ENCODE measurements around the gene ANO5.
"Not testable (repeated sequence)": the region's sequence is repeated elsewhere in the genome, so short reads cannot be mapped to it uniquely, and the experiment has no call there.

ANO5 gene

DNA sequence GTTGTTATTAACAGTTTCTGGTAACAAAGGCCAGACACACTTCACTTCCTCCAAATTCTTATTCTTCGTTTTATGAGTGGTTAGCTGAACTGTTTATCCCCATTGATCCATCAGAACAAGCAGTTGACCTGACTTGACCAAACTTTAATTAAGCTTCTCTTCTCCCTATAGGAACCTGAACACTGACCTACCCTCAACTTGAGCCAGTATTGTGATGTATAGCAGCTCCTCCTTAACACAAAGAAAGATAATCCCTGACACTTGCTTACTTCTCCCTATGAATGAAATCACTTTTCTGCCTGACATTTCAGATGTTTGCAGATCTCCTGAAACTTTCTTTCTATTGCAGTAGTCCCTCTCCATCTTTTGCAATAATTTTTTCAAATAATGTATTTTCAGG lies 41.9 kb downstream of the ANO5 start:
- no peaks in the 10 kb centered on the region for H3K4me1 Mint-ChIP-seq (ENCODE audit: low read depth)
- no peaks in the 10 kb centered on the region for H3K36me3 Mint-ChIP-seq (ENCODE audit: low read depth)
- no peak for DNase-seq (ENCODE audit: low spot score)
- H3K9me3 Mint-ChIP-seq, result no peaks in the 10 kb centered on the region
- no peak overlapping the region for H3K27ac Mint-ChIP-seq
- H3K27me3 Mint-ChIP-seq (ENCODE audit: low read depth), result no peaks in the 10 kb centered on the region
- H3K4me3 Mint-ChIP-seq, result no peak overlapping the region

DNA sequence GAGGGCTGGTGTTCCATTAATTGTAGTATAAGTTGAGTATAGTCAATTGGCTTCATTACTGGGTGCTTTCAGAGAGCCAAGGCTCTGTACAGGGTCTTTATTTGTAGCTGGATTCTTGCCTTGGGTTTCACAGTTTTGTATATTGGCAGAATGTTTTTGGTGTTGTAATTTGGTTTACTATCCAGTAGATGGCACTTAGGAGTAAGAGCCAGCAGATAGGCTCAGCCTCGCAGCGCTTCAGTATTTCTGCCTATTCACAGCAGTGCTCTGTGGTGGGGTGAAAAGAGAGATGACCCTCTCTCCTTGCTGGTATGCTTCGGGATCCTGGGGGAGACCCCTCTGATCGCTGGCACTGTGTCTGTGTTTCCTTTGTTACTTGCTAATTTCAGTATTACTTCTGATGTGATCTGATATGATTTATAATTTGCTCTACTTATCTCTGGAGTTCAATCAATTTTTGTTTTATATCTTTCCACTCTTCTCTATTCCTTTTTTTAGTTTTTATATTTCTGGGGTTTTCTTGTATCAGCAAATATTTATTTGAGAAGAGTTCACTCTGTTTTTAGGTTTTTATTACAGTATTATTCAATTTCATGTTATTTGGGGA lies 52.2 kb downstream of the ANO5 start:
- Mint-ChIP-seq H3K4me1 (ENCODE audit: low read depth) (no peaks in the 10 kb centered on the region), H3K4me3 (no peak overlapping the region), H3K27me3 (ENCODE audit: low read depth) (peaks cover 7% of the 10 kb centered on the region), H3K9me3 (no peaks in the 10 kb centered on the region), H3K27ac (no peak overlapping the region), H3K36me3 (ENCODE audit: low read depth) (no peaks in the 10 kb centered on the region)
- no peak for DNase-seq (ENCODE audit: low spot score)

DNA sequence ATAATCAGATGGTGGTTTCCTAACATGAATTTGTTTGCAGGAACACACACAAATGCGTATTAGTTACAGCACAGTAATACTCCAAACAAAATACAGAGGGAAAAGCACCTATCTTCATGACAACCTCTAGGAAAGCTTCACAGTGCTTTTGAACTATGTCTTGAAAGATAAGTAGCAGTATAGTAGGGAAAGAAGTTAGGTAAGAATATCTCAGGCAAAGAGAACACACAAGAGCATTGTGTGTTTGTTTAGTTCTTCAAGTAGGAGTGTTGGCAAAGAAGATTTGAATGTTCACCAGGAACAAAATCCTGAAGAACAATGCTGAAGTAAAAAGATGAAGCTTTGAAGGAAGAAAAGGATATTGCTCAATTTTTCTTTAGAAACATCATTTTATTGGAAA lies 54.1 kb downstream of the ANO5 start:
- no peak for DNase-seq (ENCODE audit: low spot score)
- peaks cover 7% of the 10 kb centered on the region for H3K27me3 Mint-ChIP-seq (ENCODE audit: low read depth)
- H3K9me3 Mint-ChIP-seq, result no peaks in the 10 kb centered on the region
- no peaks in the 10 kb centered on the region for H3K36me3 Mint-ChIP-seq (ENCODE audit: low read depth)
- H3K4me3 Mint-ChIP-seq, result no peak overlapping the region
- H3K4me1 Mint-ChIP-seq (ENCODE audit: low read depth), result no peaks in the 10 kb centered on the region
- H3K27ac Mint-ChIP-seq, result no peak overlapping the region

DNA sequence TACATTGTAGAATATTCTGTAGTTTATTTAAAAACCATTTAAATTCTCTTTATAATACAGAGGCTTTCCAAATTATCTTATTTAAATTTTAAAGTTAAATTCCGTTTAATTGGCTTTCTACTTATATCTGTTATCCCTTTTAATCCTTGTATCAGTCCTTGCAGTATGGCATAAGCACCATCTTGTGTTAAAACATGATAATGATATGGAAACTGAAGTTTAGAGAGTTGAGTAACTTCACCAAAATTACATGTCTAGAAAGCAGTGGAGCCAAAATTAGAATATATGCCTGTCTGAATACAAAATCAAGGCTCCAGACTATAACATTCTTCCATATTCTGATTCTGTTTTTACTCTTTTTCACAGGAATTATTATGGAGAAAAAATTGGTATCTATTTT lies 57.0 kb downstream of the ANO5 start:
- Mint-ChIP-seq H3K4me1 (ENCODE audit: low read depth) (no peaks in the 10 kb centered on the region), H3K4me3 (no peak overlapping the region), H3K9me3 (no peaks in the 10 kb centered on the region), H3K36me3 (ENCODE audit: low read depth) (no peaks in the 10 kb centered on the region), H3K27me3 (ENCODE audit: low read depth) (peaks cover 4% of the 10 kb centered on the region), H3K27ac (no peak overlapping the region)
- no peak for DNase-seq (ENCODE audit: low spot score)

DNA sequence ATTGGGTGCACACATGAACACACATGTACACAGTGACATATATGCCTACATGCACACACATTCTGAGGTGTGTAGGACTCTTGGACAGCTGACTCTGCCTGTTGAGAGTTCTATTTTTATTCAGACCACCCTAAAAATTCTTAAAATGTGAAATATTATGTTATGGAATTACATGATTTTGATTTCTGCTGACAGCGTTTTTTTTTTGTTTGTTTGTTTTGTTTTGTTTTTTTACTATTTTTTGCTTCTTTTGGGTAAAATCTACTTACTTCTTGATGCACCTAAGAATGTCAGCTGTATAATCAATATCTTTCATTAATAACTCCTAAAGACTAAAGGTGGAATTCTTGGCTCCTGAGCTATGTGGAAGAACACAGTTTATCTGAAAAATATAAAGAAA lies 64.0 kb downstream of the ANO5 start:
- no peaks in the 10 kb centered on the region for H3K27me3 Mint-ChIP-seq (ENCODE audit: low read depth)
- H3K4me1 Mint-ChIP-seq (ENCODE audit: low read depth), result no peaks in the 10 kb centered on the region
- no peak overlapping the region for H3K27ac Mint-ChIP-seq
- H3K4me3 Mint-ChIP-seq, result no peak overlapping the region
- no peak for DNase-seq (ENCODE audit: low spot score)
- no peaks in the 10 kb centered on the region for H3K36me3 Mint-ChIP-seq (ENCODE audit: low read depth)
- H3K9me3 Mint-ChIP-seq, result no peaks in the 10 kb centered on the region

DNA sequence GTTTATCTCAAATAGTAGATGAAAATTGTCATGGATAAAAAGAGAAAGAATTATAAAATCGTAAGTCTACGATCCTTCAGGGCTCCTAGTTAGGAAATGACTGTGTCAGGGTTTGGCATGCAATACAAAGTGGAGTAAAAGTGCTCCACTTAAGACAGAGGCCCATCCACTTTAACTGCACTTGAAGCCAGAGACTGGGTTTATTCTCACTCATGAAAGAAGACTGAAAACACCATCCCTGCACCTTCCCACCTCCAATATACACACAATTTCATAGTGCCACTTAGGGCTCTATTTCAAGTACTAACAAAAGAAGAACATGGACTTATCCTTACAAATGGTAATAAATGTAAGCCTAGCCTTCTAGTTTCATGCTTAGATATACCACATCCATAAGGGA lies 70.7 kb downstream of the ANO5 start:
- Mint-ChIP-seq H3K4me1 (ENCODE audit: low read depth) (no peaks in the 10 kb centered on the region), H3K4me3 (no peak overlapping the region), H3K27ac (no peak overlapping the region), H3K9me3 (no peaks in the 10 kb centered on the region), H3K36me3 (ENCODE audit: low read depth) (no peaks in the 10 kb centered on the region), H3K27me3 (ENCODE audit: low read depth) (no peaks in the 10 kb centered on the region)
- DNase-seq (ENCODE audit: low spot score), result no peak

DNA sequence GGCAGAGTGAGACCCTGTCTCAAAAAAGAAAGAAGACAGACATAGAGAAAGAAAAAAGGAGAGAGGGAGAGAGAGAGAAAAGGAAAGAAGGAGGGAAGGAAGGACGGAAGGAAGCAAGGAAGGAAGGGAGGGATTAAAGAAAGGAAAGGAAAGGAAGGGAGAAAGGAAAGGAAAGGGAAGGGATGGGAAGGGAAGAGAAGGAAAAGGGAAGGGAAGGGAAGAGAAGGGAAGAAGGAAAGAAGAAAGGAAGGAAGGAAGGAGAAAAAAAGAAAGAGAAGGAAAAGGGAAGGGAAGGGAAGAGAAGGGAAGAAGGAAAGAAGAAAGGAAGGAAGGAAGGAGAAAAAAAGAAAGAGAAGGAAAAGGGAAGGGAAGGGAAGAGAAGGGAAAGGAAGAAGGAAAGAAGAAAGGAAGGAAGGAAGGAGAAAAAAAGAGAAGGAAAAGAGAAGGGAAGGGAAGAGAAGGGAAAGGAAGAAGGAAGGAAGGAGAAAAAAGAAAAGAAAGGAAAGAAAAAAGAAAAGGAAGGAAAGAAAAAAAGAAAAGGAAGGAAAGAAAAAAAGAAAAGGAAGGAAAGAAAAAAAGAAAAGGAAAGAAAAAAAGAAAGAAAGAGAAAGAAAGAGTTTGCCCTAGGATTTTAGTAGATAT lies 76.2 kb downstream of the ANO5 start:
- not testable (repeated sequence) for H3K27me3 Mint-ChIP-seq (ENCODE audit: low read depth); H3K36me3 Mint-ChIP-seq (ENCODE audit: low read depth); H3K4me1 Mint-ChIP-seq (ENCODE audit: low read depth); H3K9me3 Mint-ChIP-seq; H3K4me3 Mint-ChIP-seq; H3K27ac Mint-ChIP-seq; DNase-seq (ENCODE audit: low spot score)

DNA sequence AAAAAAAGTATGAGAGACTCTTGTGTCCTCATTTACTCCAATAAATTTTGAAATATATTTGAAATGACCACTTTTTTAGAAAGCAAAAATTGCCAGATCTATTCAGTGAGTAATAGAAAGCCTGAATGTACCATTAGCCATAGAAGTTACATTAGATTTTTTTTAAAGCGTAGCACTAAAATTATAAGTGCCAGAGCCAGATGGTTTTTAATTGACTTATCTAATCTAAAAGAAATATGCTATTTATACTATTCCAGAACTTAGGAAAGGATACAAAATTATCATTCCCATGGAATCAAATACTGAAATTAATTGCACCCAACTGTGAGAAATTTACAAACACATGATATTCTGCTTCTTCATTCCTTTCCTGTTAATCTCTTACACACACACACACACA lies 80.9 kb downstream of the ANO5 start:
- Mint-ChIP-seq H3K4me3 (no peak overlapping the region), H3K9me3 (no peaks in the 10 kb centered on the region), H3K27me3 (ENCODE audit: low read depth) (no peaks in the 10 kb centered on the region), H3K27ac (no peak overlapping the region), H3K36me3 (ENCODE audit: low read depth) (no peaks in the 10 kb centered on the region), H3K4me1 (ENCODE audit: low read depth) (no peaks in the 10 kb centered on the region)
- DNase-seq (ENCODE audit: low spot score), result no peak

DNA sequence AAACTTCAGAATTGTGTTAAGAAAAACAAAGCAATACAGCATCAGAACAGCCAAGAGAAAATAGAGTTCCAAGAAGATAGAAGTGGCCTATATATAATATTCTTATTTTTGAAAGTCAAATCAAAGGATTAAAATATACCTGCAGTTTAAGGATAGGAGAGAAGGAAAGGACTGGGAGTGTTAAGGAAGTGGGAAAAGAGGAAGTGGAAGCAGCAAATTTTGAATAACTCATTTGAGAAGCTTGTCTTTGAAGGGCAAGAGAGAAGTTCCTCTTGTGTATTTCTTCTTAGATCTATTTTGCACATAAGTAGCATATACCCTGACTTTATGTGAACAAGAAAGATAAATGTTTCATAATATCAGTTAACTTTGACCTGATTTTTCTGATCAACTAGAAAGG lies 82.7 kb downstream of the ANO5 start:
- Mint-ChIP-seq H3K27ac (no peak overlapping the region), H3K9me3 (no peaks in the 10 kb centered on the region), H3K4me3 (no peak overlapping the region), H3K27me3 (ENCODE audit: low read depth) (no peaks in the 10 kb centered on the region), H3K36me3 (ENCODE audit: low read depth) (no peaks in the 10 kb centered on the region), H3K4me1 (ENCODE audit: low read depth) (no peaks in the 10 kb centered on the region)
- no peak for DNase-seq (ENCODE audit: low spot score)

DNA sequence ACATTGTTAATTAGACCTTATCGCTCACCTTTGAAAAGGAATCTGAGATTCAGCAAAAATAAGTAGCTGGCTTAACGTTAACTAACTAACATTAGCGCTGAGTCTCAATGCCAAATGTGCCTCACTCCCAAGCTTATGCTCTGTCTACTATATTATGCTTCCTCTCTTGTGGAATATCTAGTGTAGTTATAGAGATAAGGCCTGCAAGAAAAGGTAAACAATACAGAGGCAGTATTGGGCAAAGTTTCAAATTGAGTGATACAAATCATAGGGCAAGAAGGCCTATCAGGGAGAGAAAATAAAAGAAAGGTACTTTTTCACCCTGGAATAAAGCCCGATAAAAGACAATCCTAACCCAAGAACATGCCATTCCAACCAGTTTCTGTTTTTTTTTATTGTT lies 83.7 kb downstream of the ANO5 start:
- Mint-ChIP-seq H3K27me3 (ENCODE audit: low read depth) (no peaks in the 10 kb centered on the region), H3K9me3 (no peaks in the 10 kb centered on the region), H3K27ac (no peak overlapping the region), H3K4me1 (ENCODE audit: low read depth) (no peaks in the 10 kb centered on the region), H3K36me3 (ENCODE audit: low read depth) (no peaks in the 10 kb centered on the region), H3K4me3 (no peak overlapping the region)
- no peak for DNase-seq (ENCODE audit: low spot score)

DNA sequence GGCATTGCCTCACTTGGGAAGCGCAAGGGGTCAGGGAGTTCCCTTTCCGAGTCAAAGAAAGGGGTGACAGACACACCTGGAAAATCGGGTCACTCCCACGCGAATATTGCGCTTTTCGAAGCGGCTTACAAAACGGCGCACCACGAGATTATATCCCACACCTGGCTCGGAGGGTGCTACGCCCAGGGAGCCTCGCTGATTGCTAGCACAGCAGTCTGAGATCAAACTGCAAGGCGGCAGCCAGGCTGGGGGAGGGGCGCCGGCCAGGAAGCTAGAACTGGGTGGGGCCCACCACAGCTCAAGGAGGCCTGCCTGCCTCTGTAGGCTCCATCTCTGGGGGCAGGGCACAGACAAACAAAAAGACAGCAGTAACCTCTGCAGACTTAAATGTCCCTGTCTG lies 92.1 kb downstream of the ANO5 start:
- H3K4me3 Mint-ChIP-seq; H3K4me1 Mint-ChIP-seq (ENCODE audit: low read depth); H3K9me3 Mint-ChIP-seq; DNase-seq (ENCODE audit: low spot score); H3K27me3 Mint-ChIP-seq (ENCODE audit: low read depth); H3K36me3 Mint-ChIP-seq (ENCODE audit: low read depth); H3K27ac Mint-ChIP-seq: not testable (repeated sequence)

DNA sequence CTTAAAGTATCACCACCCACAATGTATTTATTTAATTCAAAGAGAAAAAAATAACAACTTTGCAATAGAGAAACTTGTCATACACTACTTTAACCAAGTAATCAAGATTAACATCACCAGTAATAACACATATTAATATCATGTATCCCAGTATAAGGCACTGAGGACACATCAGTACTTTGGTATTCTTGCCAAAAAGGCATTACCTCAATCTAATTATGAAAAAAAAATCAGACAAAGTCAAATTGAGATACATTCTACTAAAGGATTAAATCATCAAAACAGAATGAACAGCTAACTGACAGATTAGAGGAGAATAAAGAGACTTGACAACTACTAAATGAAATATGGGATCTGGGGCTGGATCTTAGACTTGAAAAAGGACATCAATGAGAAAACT lies 109.5 kb downstream of the ANO5 start:
- Mint-ChIP-seq H3K4me3 (no peak overlapping the region), H3K4me1 (ENCODE audit: low read depth) (no peaks in the 10 kb centered on the region), H3K27ac (no peak overlapping the region)

DNA sequence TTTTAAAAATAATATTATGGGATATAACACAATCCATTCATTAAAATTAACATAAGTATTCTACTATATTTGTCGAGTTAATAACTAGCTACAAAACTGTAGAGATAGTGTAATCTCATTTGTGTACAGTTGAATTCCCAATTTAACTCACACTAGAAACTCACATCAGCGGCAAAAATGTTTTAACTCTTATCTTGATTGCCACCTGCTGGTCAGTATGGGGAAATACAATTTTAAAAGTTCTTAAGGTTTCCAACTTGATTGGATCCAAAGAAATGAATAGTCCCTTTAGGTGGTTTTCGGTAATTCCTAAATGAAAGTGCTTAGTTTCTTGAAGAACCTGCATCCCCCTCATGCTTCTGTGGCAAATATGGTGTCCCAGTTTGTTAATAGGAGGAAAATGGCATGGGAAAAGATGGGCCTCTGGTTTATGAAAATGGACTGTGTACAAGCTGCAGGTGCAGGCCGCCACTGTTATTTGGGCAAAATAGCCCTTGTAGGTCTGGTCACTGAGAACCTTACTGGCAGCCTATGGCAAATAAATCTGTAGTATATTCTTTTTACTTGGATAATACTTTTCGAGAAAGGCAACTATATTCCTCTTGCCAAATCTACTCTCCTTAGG lies 111.6 kb downstream of the ANO5 start:
- Mint-ChIP-seq H3K4me1 (ENCODE audit: low read depth) (no peaks in the 10 kb centered on the region), H3K36me3 (ENCODE audit: low read depth) (no peaks in the 10 kb centered on the region), H3K9me3 (no peaks in the 10 kb centered on the region), H3K27me3 (ENCODE audit: low read depth) (peaks cover 2% of the 10 kb centered on the region), H3K27ac (no peak overlapping the region), H3K4me3 (no peak overlapping the region)
- no peak for DNase-seq (ENCODE audit: low spot score)

More for the DNA sequence above, 109.5 kb downstream of the ANO5 start:
- DNase-seq (ENCODE audit: low spot score), result no peak
- peaks cover 2% of the 10 kb centered on the region for H3K27me3 Mint-ChIP-seq (ENCODE audit: low read depth)
- H3K9me3 Mint-ChIP-seq, result no peaks in the 10 kb centered on the region
- H3K36me3 Mint-ChIP-seq (ENCODE audit: low read depth), result no peaks in the 10 kb centered on the region

DNA sequence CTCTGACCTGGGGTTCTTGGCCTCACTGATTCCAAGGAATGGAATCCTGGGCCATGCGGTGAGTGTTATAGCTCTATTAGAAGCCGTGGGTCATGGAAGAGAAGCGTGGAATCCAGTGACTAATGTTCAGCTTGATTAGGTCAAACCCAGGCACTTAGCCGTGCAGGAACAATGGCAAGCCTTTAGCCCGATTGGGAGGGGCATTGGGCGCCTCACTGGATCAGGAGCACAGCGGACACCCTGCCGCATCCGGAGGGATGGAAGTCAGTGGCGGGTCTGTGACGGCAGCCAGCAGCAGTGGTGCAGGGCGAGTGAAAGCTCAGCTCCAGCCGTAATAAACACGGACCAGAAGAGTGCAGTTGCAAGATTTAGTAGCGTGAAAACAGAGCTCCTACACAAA lies 124.8 kb downstream of the ANO5 start:
- no peak overlapping the region for H3K4me3 Mint-ChIP-seq
- H3K9me3 Mint-ChIP-seq, result no peaks in the 10 kb centered on the region
- no peaks in the 10 kb centered on the region for H3K27me3 Mint-ChIP-seq (ENCODE audit: low read depth)
- DNase-seq (ENCODE audit: low spot score), result no peak
- no peaks in the 10 kb centered on the region for H3K36me3 Mint-ChIP-seq (ENCODE audit: low read depth)
- H3K4me1 Mint-ChIP-seq (ENCODE audit: low read depth), result no peaks in the 10 kb centered on the region
- no peak overlapping the region for H3K27ac Mint-ChIP-seq

DNA sequence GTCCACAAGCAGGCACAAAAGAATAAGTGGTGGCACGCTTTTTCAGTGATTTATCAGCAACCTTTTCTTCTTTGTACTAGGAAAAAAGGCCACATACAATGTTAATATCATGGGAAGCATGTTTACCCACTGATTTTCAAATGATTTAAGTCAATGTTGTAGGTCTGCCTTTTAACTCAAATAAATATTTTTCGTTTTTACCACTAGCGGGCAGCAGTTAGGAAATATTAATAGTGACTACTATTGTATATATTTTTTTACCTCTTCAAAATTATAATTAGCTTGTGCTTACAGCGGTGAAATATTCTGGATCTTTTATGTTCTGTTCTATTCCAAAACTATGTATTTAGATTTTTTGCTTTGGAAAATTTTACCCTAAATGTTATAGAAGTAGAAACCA lies 138.9 kb downstream of the ANO5 start:
- no peak for DNase-seq (ENCODE audit: low spot score)
- Mint-ChIP-seq H3K4me1 (ENCODE audit: low read depth) (no peaks in the 10 kb centered on the region), H3K36me3 (ENCODE audit: low read depth) (no peaks in the 10 kb centered on the region), H3K27me3 (ENCODE audit: low read depth) (no peaks in the 10 kb centered on the region), H3K4me3 (no peak overlapping the region), H3K9me3 (no peaks in the 10 kb centered on the region), H3K27ac (no peak overlapping the region)

Data from T-helper 2 cell treated with Interferon-gamma antibody and Interleukin-4, amounts not matched to agents 5 μg/mL and 100 μg/mL, for 36 hours (primary cell).